Anterior cingulate cortex (tissue), 58 donors: Measurements from ENCODE around the gene ARHGAP25.

Source experiments
- DNase-seq, 58 donors: peaks; one replicate each; lab custom pipeline; 2025; lab: John Stamatoyannopoulos, UW

Gene ARHGAP25

DNA sequence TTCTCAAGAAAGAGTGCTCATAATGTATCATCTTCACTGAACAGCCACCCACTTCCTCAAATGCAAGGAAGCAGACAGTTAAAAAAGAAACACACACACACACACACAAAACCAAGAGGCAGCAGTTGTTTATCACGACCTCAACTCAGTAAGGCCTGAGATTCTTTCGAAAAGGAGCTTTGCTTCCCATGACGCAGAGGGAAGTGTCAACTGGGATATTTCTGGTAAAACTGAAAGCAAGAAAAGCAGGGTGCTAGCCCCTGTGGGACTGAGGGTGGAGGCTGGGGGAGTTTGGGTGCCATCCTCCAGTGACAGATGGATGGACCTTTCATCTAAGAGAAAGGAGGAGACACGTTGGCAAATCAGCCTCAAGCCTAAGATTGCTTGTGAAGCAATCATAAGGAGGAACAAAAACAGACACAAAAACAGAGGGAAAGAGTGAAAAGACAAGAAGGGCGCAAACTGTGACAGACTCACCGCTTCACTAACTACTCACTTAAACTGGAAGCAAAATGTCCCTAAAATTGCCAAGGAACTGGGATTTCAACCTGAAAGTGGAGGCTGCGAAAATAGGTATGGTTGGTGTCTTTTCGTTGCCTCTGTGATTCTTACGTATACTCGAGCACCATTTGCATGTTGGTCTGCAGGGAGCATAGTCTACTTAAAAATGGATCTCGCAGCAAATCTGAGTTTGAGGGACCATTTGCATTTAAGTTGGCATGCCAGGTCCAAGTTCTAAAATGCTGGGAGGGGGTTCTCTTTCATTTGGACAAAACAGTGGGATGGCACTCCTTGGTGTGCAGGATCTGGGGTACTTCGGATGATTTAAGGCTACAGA lies at the start of gene ARHGAP25:
Gene ARHGAP25, plus strand, starts transcription at position 124 of the 838 bp plus-strand sequence. Its CDS starts 389 bp downstream, at position 513.
- peak in 12 of 58 donors; percentile 9 to 62 (median 32) for DNase-seq

DNA sequence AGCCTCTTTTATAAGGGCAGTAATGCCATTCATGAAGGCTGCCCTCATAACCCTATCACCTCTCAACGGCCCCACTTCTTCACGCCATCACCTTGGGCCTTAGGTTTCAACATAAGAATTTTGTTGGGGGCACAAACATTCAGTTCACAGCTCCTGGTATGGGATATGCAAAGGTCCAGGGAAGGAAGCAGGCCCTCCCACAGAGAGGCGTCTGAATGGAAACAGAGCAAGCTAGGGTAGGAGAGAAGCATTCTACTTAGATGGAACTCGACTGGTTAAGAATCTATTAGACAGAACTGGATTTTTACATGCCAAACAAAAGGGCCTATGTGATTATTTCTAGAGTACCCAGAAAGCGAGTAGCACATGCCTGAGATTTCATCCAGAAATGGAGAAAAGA lies 48.4 kb upstream of the ARHGAP25 start:
- no peak for DNase-seq

GRCh38 chr2:68687018-68687417 lies 47.6 kb upstream of the ARHGAP25 start:
- no peak for DNase-seq

DNA sequence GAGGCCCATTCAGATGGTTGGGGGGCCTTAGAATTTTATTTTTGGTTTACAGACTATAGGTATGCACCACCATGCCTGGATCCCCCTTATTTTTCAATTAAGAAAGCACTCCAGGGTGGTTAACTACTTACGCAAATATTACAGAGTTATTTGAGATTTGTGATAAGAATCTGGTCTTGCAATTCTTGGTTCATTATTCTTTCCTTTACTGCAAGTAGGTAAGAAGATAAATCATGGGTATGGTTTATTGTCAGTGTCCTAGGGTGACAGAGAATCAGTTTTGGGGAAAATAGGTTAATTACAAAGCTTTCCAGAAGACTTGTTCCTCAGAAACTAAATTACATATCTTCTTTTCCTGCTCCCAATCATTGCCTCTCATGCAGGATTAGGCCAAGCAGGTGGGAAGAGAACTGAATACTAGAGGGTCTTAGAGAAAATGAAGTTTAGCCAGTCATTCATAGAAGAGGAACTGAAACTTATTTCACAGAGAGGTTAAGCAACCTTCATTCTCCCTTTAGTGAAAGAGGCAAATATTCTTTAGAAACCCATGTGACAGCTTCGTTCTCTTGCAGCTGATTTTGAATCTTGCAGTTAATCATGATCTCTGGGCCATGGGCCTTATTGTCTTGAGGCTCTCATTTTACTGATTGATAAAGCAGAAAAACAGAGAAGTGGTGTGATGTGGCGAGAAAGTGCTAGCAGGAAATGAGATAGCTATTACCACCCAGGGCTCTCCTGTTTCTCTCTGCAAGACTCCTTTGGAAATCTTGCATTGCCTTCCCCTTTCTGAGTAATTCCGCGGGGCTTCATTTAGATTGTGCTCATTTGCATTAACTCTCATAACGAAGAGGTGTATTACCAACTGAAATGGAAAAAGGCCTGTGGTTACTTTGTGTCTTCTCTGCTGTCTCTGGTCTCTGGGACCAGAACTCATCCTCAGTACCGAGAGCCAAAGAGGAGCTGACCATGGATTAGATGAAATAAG lies 44.8 kb upstream of the ARHGAP25 start:
- DNase-seq = no peak

DNA sequence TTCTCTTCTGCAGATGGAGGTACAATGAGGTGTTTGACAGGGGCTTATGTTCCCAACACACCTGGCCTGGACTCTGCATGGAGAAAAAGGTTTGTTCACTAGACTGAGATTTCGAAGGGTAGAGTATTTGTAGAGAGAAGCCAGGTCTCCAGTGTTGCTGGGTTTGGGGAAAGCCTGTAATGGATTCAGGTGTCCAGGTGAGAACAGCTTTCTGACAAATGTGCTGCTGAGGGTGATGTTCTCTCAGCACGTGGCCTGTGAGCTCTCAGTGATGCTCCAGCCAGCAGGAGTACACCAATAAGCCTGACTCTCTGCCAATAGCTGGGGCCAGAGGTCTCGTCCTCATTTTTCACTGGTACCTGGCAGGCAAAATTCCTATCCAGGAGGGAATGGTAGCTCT lies 43.8 kb upstream of the ARHGAP25 start:
- no peak for DNase-seq

- no peak for DNase-seq
Observed at GRCh38 chr2:68692511-68692910, 42.1 kb upstream of the ARHGAP25 start.

DNA sequence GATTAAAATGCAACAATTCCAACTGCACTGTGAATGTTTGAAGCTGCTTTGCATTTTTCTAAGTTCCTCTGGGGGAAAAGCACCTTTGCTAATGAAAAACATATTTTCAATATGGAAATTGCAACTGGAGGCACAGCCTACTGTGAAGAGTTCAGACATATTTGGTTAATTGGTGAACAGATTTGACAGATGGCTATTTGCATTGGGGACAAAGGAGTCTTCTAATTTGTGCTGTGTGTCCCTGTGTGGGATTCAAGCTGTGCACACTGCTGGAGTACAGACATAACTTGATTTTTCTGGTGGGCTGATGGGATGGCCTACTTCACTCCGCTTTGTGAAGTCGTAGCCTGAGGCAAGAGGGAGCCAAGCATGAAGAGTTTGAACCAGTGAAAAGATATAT lies 40.7 kb upstream of the ARHGAP25 start:
- no peak for DNase-seq

DNA sequence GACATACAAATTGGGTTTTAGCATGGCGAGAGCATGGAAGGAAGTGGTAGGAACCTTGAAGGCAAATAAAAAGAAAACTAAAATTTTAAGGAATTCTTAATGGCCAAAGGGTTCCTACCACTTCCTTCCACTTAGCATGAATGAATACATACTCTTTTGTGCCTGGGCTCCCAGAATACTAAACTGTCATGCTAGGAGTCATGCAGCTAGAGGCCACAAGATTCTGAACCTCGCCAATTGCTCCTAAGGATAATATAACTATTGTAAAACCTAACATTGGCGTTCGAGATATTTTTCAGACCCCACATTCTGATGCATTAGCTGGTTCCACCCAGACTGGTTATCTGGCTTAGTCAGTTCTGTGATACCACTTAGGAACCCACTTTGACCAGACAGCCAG lies 38.6 kb upstream of the ARHGAP25 start:
- DNase-seq = no peak

DNA sequence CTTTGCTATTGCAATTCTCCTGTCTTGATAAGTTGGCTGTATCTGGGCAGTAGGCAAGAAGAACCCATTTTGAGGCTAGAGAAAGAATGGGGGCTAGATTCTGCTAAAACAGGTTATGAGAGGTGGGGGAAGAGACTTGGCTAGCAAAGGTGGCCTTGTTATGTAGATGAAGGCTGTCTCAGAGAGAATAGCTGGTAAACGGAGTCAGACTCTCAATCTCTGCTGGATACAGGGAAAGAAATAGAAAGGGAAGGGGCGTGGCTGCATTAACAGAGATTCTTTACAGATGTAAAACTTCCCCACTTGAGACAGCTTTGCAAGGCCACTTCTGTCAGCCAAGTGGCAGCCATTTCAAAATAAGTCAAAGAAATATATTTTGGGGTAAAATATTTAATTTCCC lies 38.1 kb upstream of the ARHGAP25 start:
- DNase-seq = no peak

GRCh38 chr2:68698567-68699377 lies 35.8 kb upstream of the ARHGAP25 start:
- no peak for DNase-seq

GRCh38 chr2:68700560-68700959 lies 34.1 kb upstream of the ARHGAP25 start:
- no peak for DNase-seq

- no peak for DNase-seq
Observed at GRCh38 chr2:68706637-68707036, 28.0 kb upstream of the ARHGAP25 start.

DNA sequence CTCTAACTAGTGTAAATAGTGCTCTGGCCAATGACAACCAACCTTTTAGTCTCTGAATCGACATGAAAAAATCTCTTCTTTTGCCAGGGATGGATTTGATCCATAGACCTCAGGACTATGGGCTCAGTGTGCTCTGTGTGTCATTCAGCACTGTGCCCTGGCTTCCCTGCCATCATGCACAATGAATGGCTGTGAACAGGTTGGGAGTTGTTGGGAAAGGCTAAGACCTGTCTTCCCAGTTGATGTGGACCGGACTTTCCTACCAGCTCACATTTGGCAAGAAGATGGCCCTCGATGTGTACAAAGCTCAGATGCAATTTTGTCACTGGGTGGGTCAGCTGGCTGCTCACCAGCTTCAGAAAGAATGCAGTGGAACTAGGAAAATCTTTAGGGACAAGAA lies 26.0 kb upstream of the ARHGAP25 start:
- DNase-seq = no peak

DNA sequence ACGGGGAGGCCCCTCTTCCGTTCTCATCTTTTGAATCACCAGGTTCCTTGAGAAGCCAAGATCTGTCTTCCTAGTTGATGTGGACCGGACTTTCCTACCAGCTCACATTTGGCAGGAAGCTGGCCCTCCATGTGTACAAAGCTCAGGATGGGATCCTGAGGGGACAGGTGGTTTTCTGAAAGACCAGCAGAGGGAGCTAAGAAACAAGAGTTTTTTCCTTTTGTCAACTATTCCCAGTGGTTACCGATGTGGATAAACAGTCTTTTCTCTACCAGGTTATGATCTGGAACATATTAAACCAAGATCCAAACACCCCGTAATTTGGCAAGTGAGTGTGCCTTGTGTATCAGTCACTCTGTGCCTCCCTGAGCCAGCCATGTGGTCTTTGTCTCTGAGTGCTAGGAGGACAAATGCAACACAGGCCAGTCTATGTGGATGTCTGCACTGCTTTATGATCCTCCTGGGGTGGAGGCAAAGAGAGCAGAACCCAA lies 25.1 kb upstream of the ARHGAP25 start:
- DNase-seq = peak in 4 of 58 donors; percentile 4 to 11 (median 6)

DNA sequence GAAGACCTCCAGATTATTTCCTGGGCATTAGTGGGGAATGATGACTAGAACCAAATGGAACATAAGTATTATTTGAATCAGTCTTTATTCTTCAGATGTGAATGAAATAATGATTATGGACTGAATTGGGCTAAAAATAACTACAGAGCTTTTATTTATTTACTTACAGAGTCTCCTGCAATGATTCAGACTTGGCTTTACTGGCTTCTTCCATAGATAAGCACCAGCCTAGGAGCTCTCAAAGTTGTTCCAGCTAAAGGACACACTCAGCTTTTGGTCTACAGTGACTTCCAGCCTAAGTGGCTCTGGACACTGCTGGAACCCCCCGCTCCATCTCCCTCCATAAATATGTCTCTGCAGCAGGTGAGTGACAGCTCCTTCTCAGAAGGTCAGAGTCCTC lies 24.3 kb upstream of the ARHGAP25 start:
- no peak for DNase-seq

GRCh38 chr2:68710756-68711155 lies 23.9 kb upstream of the ARHGAP25 start:
- no peak for DNase-seq

DNA sequence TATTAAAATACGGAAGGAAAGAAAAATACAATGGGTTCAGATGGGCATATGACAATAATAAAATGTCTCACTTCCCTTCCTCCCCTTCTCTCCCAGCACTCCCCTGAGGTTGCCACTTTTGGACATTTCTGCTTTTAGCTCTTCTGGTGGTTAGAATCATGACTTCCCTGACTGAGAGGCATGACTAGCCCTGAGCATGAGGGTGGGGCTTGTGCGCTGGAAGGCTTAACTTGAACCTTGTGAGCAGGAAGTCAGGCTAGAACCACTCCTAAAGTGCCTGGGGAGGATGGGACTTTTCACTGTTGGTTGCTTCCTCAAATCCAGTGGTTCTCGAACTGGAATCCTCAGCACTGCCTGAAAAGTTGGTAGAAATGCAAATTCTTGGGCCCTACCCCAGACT lies 19.7 kb upstream of the ARHGAP25 start:
- DNase-seq = peak in 16 of 58 donors; percentile 7 to 56 (median 28)

DNA sequence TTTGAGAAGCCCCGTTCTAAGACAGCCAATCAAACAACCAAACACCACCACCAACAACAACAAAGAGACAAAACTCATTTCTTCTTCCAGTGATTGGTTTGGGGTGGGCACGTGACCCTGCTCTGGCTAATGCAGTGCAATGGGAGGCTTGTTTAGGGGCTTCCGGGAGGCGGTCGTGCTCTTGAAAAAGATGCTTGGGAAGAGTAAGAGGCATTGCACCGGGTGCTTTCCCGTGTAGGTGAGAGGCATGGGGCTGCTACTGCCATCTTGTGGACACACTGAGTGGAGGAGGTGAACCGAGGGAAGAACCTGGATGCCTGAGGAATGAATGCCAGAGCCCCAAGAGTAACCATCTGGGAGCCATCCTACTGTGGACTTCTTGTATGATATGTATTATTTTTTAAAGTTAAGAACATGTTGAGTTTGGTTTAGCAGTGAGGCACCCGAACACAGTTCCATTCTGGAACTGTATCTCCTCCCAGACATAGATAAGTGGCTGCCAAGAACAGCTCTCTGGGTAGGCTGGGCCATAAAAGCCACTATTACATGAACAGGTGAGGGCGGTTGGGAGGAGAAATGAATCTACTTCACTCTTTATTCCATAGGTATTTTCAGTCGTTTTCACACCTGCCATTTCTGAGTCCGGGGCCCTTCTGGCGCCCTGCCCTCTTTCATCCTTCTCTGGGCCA lies 19.1 kb upstream of the ARHGAP25 start:
- DNase-seq = peak in 4 of 58 donors; percentile 3 to 11 (median 10)

- no peak for DNase-seq
Observed at GRCh38 chr2:68716604-68717304, 17.9 kb upstream of the ARHGAP25 start.
